GM12878 (cell line): Measurements from ENCODE around the gene SIRT3. TPM values are rescaled to one million over a fixed set of nuclear protein-coding genes. Genes with fewer than 3 reads are reported as not detected.

Source experiments
- ATAC-seq: fragments of 200-7000 bp; cut with Tn5 transposase; 3 replicates; pipeline ENCODE4 v1.9.1; 2020; ENCODE audit warnings: mild to moderate bottlenecking, moderate library complexity
- BruUV-seq: library from RNA; stranded (reverse); fragments of 400-500 nt; replicated peaks from 2 replicates; lab custom pipeline; 2021; lab: Mats Ljungman, UMichigan
- CTCF ChIA-PET: fragments of 300-600 bp; sonication (Branson Sonifier 250); formaldehyde crosslinking; extraction: SDS; loops from one replicate; lab custom pipeline; 2021; ENCODE audit warnings: inconsistent platforms; lab: Yijun Ruan, JAX
- POLR2A ChIA-PET: fragments of 350-600 bp; formaldehyde crosslinking; extraction: SDS; loops from one replicate; lab custom pipeline; 2021; ENCODE audit warnings: inconsistent platforms; lab: Charles Lee
- RAD21 ChIA-PET: fragments of 300-600 bp; sonication (Branson Sonifier 250); formaldehyde crosslinking; loops from one replicate; lab custom pipeline; 2023; ENCODE audit warnings: antibody characterized with exemption; ENCODE audit not compliant: unreplicated experiment; lab: Charles Lee
- SMC1A ChIA-PET: fragments of 300-600 bp; sonication (Branson Sonifier 250); formaldehyde crosslinking; loops from one replicate; lab custom pipeline; 2023; ENCODE audit not compliant: unreplicated experiment, uncharacterized antibody; lab: Charles Lee
- DNase-seq: peaks from one replicate; pipeline ENCODE4 v3.0.0-alpha.2; 2011; ENCODE audit warnings: low read depth, low spot score
- FAIRE-seq: peaks from 3 replicates; lab custom pipeline; 2011; peaks lifted over from hg19 to GRCh38; lab: Jason Lieb, UNC
- H2AFZ ChIP-seq: 2 replicates; pipeline ENCODE4 v1.6.0; 2011; ENCODE audit warnings: low read depth, low read length, control low read depth; ENCODE audit not compliant: control insufficient read depth
- H3K27ac ChIP-seq: 2 replicates; pipeline ENCODE4 v1.5.1; 2011; ENCODE audit warnings: control low read depth; ENCODE audit not compliant: control insufficient read depth, insufficient read depth
- H3K27me3 ChIP-seq, 2 experiments: replicated peaks in 1 of 2; 2 replicates each; pipeline versions ENCODE4 v1.6.0 to v1.6.1; 2011; ENCODE audit warnings: low read length in 1 of 2; ENCODE audit not compliant: control insufficient read depth in 2 of 2, insufficient read depth in 2 of 2
- H3K36me3 ChIP-seq, 2 experiments: 2 replicates each; pipeline ENCODE4 v1.5.1; 2011; ENCODE audit warnings: low read length in 1 of 2; ENCODE audit not compliant: control insufficient read depth in 2 of 2, insufficient read depth in 2 of 2
- H3K4me1 ChIP-seq: 2 replicates; pipeline ENCODE4 v1.6.1; 2011; ENCODE audit warnings: mild to moderate bottlenecking, low read length, moderate library complexity, mixed read lengths; ENCODE audit not compliant: control insufficient read depth, insufficient read depth
- H3K4me2 ChIP-seq: 2 replicates; pipeline ENCODE4 v1.6.0; 2011; ENCODE audit warnings: control low read depth; ENCODE audit not compliant: control insufficient read depth, insufficient read depth
- H3K4me3 ChIP-seq: fragments of 200-600 bp; sonication (generic); 2 replicates; pipeline ENCODE4 v1.5.1; 2016
- H3K79me2 ChIP-seq: 2 replicates; pipeline ENCODE4 v1.6.0; 2011; ENCODE audit warnings: low read length; ENCODE audit not compliant: control insufficient read depth, insufficient read depth
- H3K9ac ChIP-seq: 2 replicates; pipeline ENCODE4 v1.8.0; 2011; ENCODE audit warnings: low read length, control low read depth, mixed read lengths; ENCODE audit not compliant: control insufficient read depth, insufficient read depth
- H3K9me3 ChIP-seq: replicated peaks from 3 replicates; pipeline ENCODE4 v1.5.1; 2011; ENCODE audit warnings: mild to moderate bottlenecking, low read length; ENCODE audit not compliant: control insufficient read depth, insufficient read depth
- H4K20me1 ChIP-seq: 2 replicates; pipeline ENCODE4 v1.6.0; 2011; ENCODE audit not compliant: control insufficient read depth, insufficient read depth
- E2F8 ChIP-seq: fragments of 450-650 bp; IDR thresholded peaks from 2 replicates; pipeline ENCODE4 v1.6.1; 2018; ENCODE audit warnings: mild to moderate bottlenecking, low read depth, moderate library complexity; ENCODE audit not compliant: partially characterized antibody
- GABPA ChIP-seq: IDR thresholded peaks from 2 replicates; pipeline ENCODE4 v1.6.1; 2014; ENCODE audit warnings: antibody characterized with exemption, low read depth, mild to moderate bottlenecking, inconsistent platforms
- HDGF ChIP-seq: fragments of 450-650 bp; IDR thresholded peaks from 2 replicates; pipeline ENCODE4 v1.6.1; 2016; ENCODE audit warnings: antibody characterized with exemption
- MYC ChIP-seq: IDR thresholded peaks from 2 replicates; pipeline ENCODE4 v1.6.1; 2011; ENCODE audit warnings: mild to moderate bottlenecking, low read length, moderate library complexity, inconsistent platforms; ENCODE audit not compliant: insufficient read depth, insufficient replicate concordance, insufficient read length, severe bottlenecking
- RFX5 ChIP-seq: IDR thresholded peaks from 2 replicates; pipeline ENCODE4 v1.6.1; 2011; ENCODE audit warnings: low read depth, low read length, improper control_type of control experiment
- SPI1 ChIP-seq: IDR thresholded peaks from 2 replicates; pipeline ENCODE4 v1.6.1; 2011; ENCODE audit warnings: low read depth, mild to moderate bottlenecking, low read length, moderate library complexity, borderline replicate concordance; ENCODE audit not compliant: insufficient read depth
- STAT3 ChIP-seq: IDR thresholded peaks from 2 replicates; pipeline ENCODE4 v1.6.1; 2011; ENCODE audit warnings: low read depth, low read length, improper control_type of control experiment
- TARDBP ChIP-seq: IDR thresholded peaks from 2 replicates; pipeline ENCODE4 v1.6.1; 2016; ENCODE audit warnings: borderline replicate concordance
- ZBTB4 ChIP-seq: fragments of 450-650 bp; formaldehyde crosslinking; IDR thresholded peaks from 2 replicates; pipeline ENCODE4 v1.4.0; 2022; ENCODE audit warnings: mild to moderate bottlenecking, moderate library complexity
- WGBS: methylation state at CpG from one replicate; pipeline ENCODE4 v1.1.6; 2016; ENCODE audit warnings: low lambda C conversion rate; ENCODE audit not compliant: insufficient replicate concordance, insufficient coverage; ENCODE audit errors: missing lambda C conversion rate; 5-methylcytosine and 5-hydroxymethylcytosine counted together
- in situ Hi-C: fragments of 300-500 bp; cut with MboI; formaldehyde crosslinking; loops from 9 replicates; pipeline ENCODE4 v1.14.3; 2018; ENCODE audit warnings: mixed read lengths
- intact Hi-C: fragments of 100-400 bp; cut with micrococcal nuclease; formaldehyde crosslinking; loops from one replicate; pipeline ENCODE4 v1.14.2; 2022; ENCODE audit not compliant: unreplicated experiment
- polyA plus RNA-seq, 11 experiments: library from polyadenylated mRNA; depleted of rRNA in 4 of 11; unstranded in 6 of 11; stranded (reverse) in 5 of 11; fragments of >200 nt; fragmentation: Nextera tagmentation in 4 of 11; fragmentation: Illumina TruSeq in 1 of 11; extraction: Ambion mirVana in 4 of 11; extraction: Trizol in 1 of 11; gene quantifications; 1 replicate in 1 of 11; 2 replicates in 10 of 11; pipeline versions ENCODE4 v1.2.1 to v1.2.3, GENCODE V29; 2011 to 2016; ENCODE audit warnings: inconsistent platforms in 2 of 11, missing spikeins in 2 of 11, low read depth in 1 of 11
- total RNA-seq, 4 experiments: library from RNA; depleted of rRNA in 3 of 4; stranded (reverse); fragments of >200 nt in 3 of 4; fragmentation: Illumina TruSeq in 1 of 4; extraction: Trizol in 1 of 4; gene quantifications; 2 replicates each; pipeline versions ENCODE4 v1.2.1 to v1.2.3, GENCODE V29; 2013 to 2021

SIRT3 gene
- total and polyA plus RNA-seq, 10 of the 15 experiments (the other 5 are each of a cell fraction or from before 2014, with no cell fraction given), result 0.90 to 23.2 (median 12.6) TPM

- Histone ChIP-seq H3K79me2 (no peaks in the 10 kb centered on the region), H3K4me3 (no peak overlapping the region), H3K27ac (no peak overlapping the region), H3K27me3 (no peaks in the 10 kb centered on the region), H3K9me3 (peaks cover 2% of the 10 kb centered on the region; the same call in 2 of the 3 replicates), H2AFZ (no peak overlapping the region), H3K9ac (no peak overlapping the region), H4K20me1 (no peaks in the 10 kb centered on the region), H3K4me2 (no peak overlapping the region), H3K4me1 (peaks cover 13% of the 10 kb centered on the region), H3K36me3 (no peaks in the 10 kb centered on the region)
- RAD21 ChIA-PET, result interaction anchor here (0.5 kb wide), 1 partner anchor 370 kb away, joined by 3 read pairs; no protein-coding TSS in a partner anchor
- no peak for DNase-seq
- CTCF ChIA-PET, result interaction anchor here (1.5 to 3.6 kb wide), 2 partner anchors 9 to 22 kb away, joined by 7 to 25 read pairs; no protein-coding TSS in a partner anchor
- SMC1A ChIA-PET, result interaction anchor here (1.6 kb wide), 1 partner anchor 22 kb away, joined by 4 read pairs; the partner anchor contains the start of gene PSMD13
- POLR2A ChIA-PET, result interaction anchor here (1.1 kb wide), 1 partner anchor 52 kb away, joined by 3 read pairs; the partner anchor contains the start of genes BET1L and RIC8A
- in situ Hi-C loops, result no loop called here
- FAIRE-seq, result no peak
- intact Hi-C loops, result no loop called here
- 45% methylated on average over 10 of the region's 10 CpGs for WGBS
- no peak for ATAC-seq
- BruUV-seq, result no TSS peak
- TF ChIP-seq HDGF (no peak), SPI1 (no peak), TARDBP (no peak), GABPA (no peak), MYC (no peak), RFX5 (no peak), ZBTB4 (CRISPR knock-in tag) (no peak), STAT3 (no peak), E2F8 (no peak)
Observed at GRCh38 chr11:259413-259812, 23.3 kb upstream of the SIRT3 start.
